ENCODE data around the gene SLC18A2.

DNA sequence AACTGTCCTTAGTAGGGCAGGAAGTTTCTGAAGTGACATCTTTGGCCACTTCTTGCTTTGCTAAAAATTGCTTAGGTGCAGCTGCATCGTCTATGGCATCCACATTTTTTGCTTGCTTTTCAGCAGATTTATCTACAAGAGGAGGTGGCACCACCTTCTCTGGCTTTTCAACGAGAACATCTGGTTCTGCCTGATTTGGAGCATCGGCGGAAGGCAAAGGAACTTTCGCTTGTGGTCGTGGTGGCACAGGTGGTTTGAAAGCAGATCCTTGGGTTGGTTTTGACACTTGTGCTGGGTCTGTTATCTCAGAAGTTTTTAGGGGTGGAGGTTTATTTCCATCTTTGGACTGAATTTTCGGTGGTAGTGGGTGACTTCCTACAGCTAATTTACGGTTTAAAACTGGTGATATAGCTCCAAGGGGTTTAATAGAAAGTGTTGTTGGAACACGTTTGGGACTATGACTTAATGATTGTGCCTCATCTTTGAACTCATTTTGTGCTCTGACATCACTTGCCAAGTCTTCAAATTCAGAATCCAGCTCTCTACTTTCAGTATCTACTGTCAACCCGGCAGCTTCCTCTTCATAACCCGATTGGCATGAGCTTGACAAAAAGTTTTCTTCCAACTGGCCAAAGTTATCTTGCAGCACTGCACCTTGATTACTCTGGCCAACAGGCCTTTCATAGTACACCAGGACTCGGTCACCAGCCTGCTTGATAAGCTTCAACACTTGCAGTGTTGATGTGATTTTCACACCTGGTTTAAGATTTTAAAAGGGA, 44.0 kb downstream of the SLC18A2 start:
- TF ChIP-seq POLR2A (IDR thresholded peaks at IDR 0.05) (no peak), POLR2AphosphoS5 (IDR thresholded peaks at IDR 0.05) (no peak), CTCF (IDR thresholded peaks at IDR 0.05) (no peak)

Data from transverse colon (tissue), 4 donors.